Type B pancreatic cell (in vitro differentiated cells): Measurements from ENCODE around the gene FASTKD1. TPM values are rescaled to one million over a fixed set of nuclear protein-coding genes. Genes with fewer than 3 reads are reported as not detected.

ENCODE experiments used
- DNase-seq: peaks from one replicate; pipeline ENCODE4 v3.0.0; 2021; ENCODE audit warnings: mixed read lengths; ENCODE audit not compliant: unreplicated experiment; ENCODE audit errors: extremely low spot score
- H3K27ac Mint-ChIP-seq: 2 replicates; pipeline ENCODE4 v1.8.0; 2021; ENCODE audit warnings: mild to moderate bottlenecking, mixed read lengths
- H3K27me3 Mint-ChIP-seq: 2 replicates; pipeline ENCODE4 v1.8.0; 2021; ENCODE audit warnings: mixed read lengths
- H3K36me3 Mint-ChIP-seq: 2 replicates; pipeline ENCODE4 v1.8.0; 2021; ENCODE audit warnings: mixed read lengths
- H3K4me1 Mint-ChIP-seq: one replicate; pipeline ENCODE4 v1.8.0; 2021; ENCODE audit warnings: mixed read lengths; ENCODE audit not compliant: unreplicated experiment
- H3K4me3 Mint-ChIP-seq: 2 replicates; pipeline ENCODE4 v1.8.0; 2021; ENCODE audit warnings: mild to moderate bottlenecking, mixed read lengths
- H3K9me3 Mint-ChIP-seq: 2 replicates; pipeline ENCODE4 v1.8.0; 2021; ENCODE audit warnings: mixed read lengths
- CTCF ChIP-seq: fragments of 200-600 bp; sonication (generic); conservative IDR thresholded peaks from 2 replicates; pipeline ENCODE4 v1.5.0; 2021; ENCODE audit warnings: antibody characterized with exemption, mild to moderate bottlenecking
- total RNA-seq: library from RNA; stranded (reverse); gene quantifications from 2 replicates; pipeline ENCODE4 v1.2.1, GENCODE V29; 2021; ENCODE audit warnings: low replicate concordance

Gene FASTKD1
- total RNA-seq, 1 donor from 2014 or later = 35.8 TPM

GRCh38 chr2:169510496-169510895 is 63.2 kb downstream of the FASTKD1 start:
- H3K9me3 Mint-ChIP-seq = peaks cover 4% of the 10 kb centered on the region
- no peak for TF ChIP-seq CTCF
- peaks cover 13% of the 10 kb centered on the region for H3K4me1 Mint-ChIP-seq
- H3K27me3 Mint-ChIP-seq = no peaks in the 10 kb centered on the region
- no peak for DNase-seq
- no peak overlapping the region for H3K27ac Mint-ChIP-seq
- no peak overlapping the region for H3K4me3 Mint-ChIP-seq
- H3K36me3 Mint-ChIP-seq = no peaks in the 10 kb centered on the region

- Mint-ChIP-seq H3K27me3 (no peaks in the 10 kb centered on the region), H3K9me3 (peaks cover 4% of the 10 kb centered on the region), H3K4me1 (peaks cover 13% of the 10 kb centered on the region), H3K27ac (no peak overlapping the region), H3K36me3 (no peaks in the 10 kb centered on the region), H3K4me3 (no peak overlapping the region)
- no peak for DNase-seq
- TF ChIP-seq CTCF = no peak
Observed at GRCh38 chr2:169509955-169510354, 63.7 kb downstream of the FASTKD1 start.

GRCh38 chr2:169509298-169509885 is 64.3 kb downstream of the FASTKD1 start, which contains the start of gene KLHL41:
KLHL41 (plus strand) TSS chr2:169509702; CDS start chr2:169509779, 77 bp downstream.
- TF ChIP-seq CTCF = no peak
- Mint-ChIP-seq H3K36me3 (peaks cover 1% of the 10 kb centered on the region), H3K4me3 (no peak within 1 kb of the TSS), H3K27me3 (no peaks in the 10 kb centered on the region), H3K4me1 (peaks cover 13% of the 10 kb centered on the region), H3K27ac (no peak within 1 kb of the TSS), H3K9me3 (peaks cover 4% of the 10 kb centered on the region)
- no peak for DNase-seq

GRCh38 chr2:169507698-169508097 is 66.0 kb downstream of the FASTKD1 start:
- H3K27ac Mint-ChIP-seq = peak overlapping the region; percentile 69
- H3K4me3 Mint-ChIP-seq = no peak overlapping the region
- peaks cover 13% of the 10 kb centered on the region for H3K4me1 Mint-ChIP-seq
- TF ChIP-seq CTCF = no peak
- H3K9me3 Mint-ChIP-seq = peaks cover 4% of the 10 kb centered on the region
- DNase-seq = no peak
- H3K27me3 Mint-ChIP-seq = no peaks in the 10 kb centered on the region
- H3K36me3 Mint-ChIP-seq = peaks cover 7% of the 10 kb centered on the region

- Mint-ChIP-seq H3K4me3 (no peak overlapping the region), H3K36me3 (peaks cover 7% of the 10 kb centered on the region), H3K27ac (no peak overlapping the region), H3K4me1 (peaks cover 6% of the 10 kb centered on the region), H3K27me3 (no peaks in the 10 kb centered on the region), H3K9me3 (peaks cover 4% of the 10 kb centered on the region)
- DNase-seq = no peak
- no peak for TF ChIP-seq CTCF
Observed at GRCh38 chr2:169504651-169505050, 69.0 kb downstream of the FASTKD1 start.
